ENCODE results near the gene TPCN2. TPM values are rescaled to one million over a fixed set of nuclear protein-coding genes. Genes with fewer than 3 reads are reported as not detected.
A peak's percentile ranks its signal among the peaks of the same experiment; 100 is the strongest.

Gene TPCN2
- total RNA-seq, 1 experiment from 2014 or later = 28.9 TPM

DNA sequence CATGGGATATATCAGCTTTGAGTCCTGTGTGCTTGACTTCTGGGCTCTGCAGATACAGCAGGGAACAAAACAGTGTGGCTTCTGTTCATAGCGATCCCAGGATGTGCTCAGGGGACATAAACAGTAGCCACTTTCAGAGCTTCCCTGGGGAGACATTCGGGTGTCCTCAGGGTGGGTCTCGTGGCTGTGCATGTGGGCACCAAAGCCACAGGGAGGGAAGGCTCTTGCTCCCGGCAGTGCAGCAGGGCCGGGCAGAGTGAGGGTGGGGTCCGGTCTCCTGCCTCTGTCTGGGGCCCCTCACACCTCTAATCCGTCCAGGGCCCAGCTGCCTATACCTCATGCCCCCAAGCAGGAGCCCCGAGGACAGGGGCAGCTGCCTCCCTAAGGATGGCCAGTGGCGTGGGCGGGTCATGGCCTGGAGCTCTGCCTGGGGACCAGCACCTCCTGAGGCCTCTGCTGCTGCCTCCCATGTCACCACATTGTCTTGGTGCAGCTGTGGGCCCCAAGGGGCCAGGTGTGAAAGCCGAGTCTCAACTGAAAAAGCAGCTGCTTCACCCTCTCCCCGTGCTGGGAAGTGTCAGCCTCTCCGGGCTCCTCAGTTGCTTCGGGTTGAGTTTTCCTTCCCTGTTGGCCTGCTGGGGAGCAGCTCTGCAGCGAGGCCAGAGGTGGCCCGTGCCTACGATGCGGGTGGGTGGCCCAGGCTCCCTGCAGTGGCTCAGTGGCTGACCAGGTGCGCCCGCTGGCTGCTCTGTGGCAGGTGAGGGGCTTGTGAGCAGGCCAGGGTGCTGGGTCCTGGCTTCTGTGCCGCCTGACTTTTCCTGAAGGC, 3.8 kb downstream of the TPCN2 start:
- Histone ChIP-seq H3K36me3 (ENCODE audit: insufficient read depth, low read length, poor library complexity, severe bottlenecking) (peaks cover 13% of the 10 kb centered on the region), H3K9me3 (ENCODE audit: low read depth, low read length, poor library complexity, severe bottlenecking) (no peaks in the 10 kb centered on the region), H3K4me3 (ENCODE audit: low read depth, low read length, poor library complexity, severe bottlenecking) (no peak overlapping the region), H3K4me1 (ENCODE audit: insufficient read depth, low read length, poor library complexity, severe bottlenecking) (peaks cover 13% of the 10 kb centered on the region), H3K27ac (ENCODE audit: low read depth, low read length, poor library complexity, severe bottlenecking) (peak overlapping the region; percentile 23), H3K27me3 (replicated peaks; ENCODE audit: insufficient read depth, low read depth, low read length, poor library complexity) (no peaks in the 10 kb centered on the region)
- no TSS peak for BruUV-seq (replicated peaks)
- CTCF ChIA-PET = interaction anchor here (0.5 kb wide), 1 partner anchor 39 kb away, joined by 4 read pairs; no protein-coding TSS in a partner anchor
- no peak for DNase-seq (ENCODE audit: low spot score)
- intact Hi-C loops (cut with micrococcal nuclease; ENCODE audit: unreplicated experiment) = no loop called here
- no peak for TF ChIP-seq EZH2 (IDR thresholded peaks at IDR 0.05; ENCODE audit: borderline replicate concordance, low read depth, low read length, poor library complexity, severe bottlenecking)
- TF ChIP-seq, protein P1, sequence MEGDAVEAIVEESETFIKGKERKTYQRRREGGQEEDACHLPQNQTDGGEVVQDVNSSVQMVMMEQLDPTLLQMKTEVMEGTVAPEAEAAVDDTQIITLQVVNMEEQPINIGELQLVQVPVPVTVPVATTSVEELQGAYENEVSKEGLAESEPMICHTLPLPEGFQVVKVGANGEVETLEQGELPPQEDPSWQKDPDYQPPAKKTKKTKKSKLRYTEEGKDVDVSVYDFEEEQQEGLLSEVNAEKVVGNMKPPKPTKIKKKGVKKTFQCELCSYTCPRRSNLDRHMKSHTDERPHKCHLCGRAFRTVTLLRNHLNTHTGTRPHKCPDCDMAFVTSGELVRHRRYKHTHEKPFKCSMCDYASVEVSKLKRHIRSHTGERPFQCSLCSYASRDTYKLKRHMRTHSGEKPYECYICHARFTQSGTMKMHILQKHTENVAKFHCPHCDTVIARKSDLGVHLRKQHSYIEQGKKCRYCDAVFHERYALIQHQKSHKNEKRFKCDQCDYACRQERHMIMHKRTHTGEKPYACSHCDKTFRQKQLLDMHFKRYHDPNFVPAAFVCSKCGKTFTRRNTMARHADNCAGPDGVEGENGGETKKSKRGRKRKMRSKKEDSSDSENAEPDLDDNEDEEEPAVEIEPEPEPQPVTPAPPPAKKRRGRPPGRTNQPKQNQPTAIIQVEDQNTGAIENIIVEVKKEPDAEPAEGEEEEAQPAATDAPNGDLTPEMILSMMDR (conservative IDR thresholded peaks at IDR 0.05; ENCODE audit: low read depth, low read length) = no peak
- POLR2A ChIA-PET (ENCODE audit: low non-redundant PET) = interaction anchor here (0.6 kb wide), 1 partner anchor 99 kb away, joined by 3 read pairs; no protein-coding TSS in a partner anchor

DNA sequence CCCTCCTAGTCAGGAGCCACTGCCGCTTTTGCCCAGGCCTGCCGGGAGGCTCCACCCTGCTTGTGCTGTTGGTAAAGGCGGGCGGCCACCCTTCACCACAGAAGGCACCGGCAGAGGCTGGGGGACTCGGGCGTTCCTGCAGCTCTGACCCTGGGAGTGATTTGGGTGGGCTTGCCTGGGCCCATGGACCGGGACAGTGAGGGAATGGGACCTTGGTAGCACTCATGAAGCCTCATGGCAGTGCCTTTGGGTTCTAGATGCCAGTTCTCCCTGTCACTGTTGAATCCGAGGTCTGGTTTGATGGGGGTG, 4.4 kb downstream of the TPCN2 start:
- POLR2A ChIA-PET (ENCODE audit: low non-redundant PET) = no interaction called here

DNA sequence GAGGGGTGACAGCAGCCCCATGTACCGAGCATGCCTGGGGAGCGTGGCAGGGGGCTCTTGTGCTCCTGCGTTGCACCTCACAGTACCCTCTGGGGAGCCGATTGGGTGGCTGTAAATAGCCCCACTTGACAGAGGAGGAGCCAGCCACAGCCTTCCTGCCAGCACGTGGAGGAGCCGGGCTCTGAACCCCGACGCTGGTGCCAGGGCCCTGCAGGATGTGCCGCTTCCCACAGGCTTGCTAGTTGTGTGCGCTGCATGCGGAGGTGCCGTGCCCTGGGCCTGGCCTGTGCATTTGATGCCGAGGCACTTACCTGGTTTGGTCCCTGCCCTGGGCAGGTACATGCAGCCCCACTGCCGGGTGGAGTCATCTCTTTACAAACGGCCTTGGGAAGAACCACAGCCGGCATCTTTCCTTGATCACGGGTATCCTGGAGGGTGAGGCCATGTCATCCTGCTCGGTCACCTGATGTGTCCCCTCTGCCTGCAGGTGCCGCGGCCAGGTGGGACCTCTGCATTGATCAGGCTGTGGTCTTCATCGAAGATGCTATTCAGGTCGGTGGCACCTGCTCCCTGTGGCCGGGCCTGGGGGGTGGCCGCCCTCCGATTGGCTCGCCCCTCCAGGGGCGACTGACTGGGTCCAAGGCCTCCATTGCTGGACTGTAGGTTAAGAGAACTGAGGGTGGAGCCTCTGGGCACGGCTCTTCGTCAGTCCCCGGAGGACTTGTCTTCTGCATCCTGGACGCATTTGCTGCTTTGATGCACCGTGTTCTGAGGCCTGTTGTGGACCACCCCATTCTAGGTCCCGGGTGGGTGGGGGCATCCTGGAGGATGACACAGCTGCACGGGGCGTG, 5.0 kb downstream of the TPCN2 start:
- intact Hi-C loops (cut with micrococcal nuclease; ENCODE audit: unreplicated experiment) = no loop called here
- H3K27me3 ChIP-seq (replicated peaks; ENCODE audit: insufficient read depth, low read depth, low read length, poor library complexity) = no peaks in the 10 kb centered on the region
- no peak for DNase-seq (ENCODE audit: low spot score)
- H3K36me3 ChIP-seq (ENCODE audit: insufficient read depth, low read length, poor library complexity, severe bottlenecking) = peaks cover 13% of the 10 kb centered on the region
- H3K4me3 ChIP-seq (ENCODE audit: low read depth, low read length, poor library complexity, severe bottlenecking) = no peak overlapping the region
- peaks cover 7% of the 10 kb centered on the region for H3K4me1 ChIP-seq (ENCODE audit: insufficient read depth, low read length, poor library complexity, severe bottlenecking)
- no TSS peak for BruUV-seq (replicated peaks)
- CTCF ChIA-PET = no interaction called here
- no peak overlapping the region for H3K27ac ChIP-seq (ENCODE audit: low read depth, low read length, poor library complexity, severe bottlenecking)
- TF ChIP-seq EZH2 (IDR thresholded peaks at IDR 0.05; ENCODE audit: borderline replicate concordance, low read depth, low read length, poor library complexity, severe bottlenecking) = no peak
- TF ChIP-seq, protein P1 (conservative IDR thresholded peaks at IDR 0.05; ENCODE audit: low read depth, low read length) = no peak
- POLR2A ChIA-PET (ENCODE audit: low non-redundant PET) = no interaction called here
- no peaks in the 10 kb centered on the region for H3K9me3 ChIP-seq (ENCODE audit: low read depth, low read length, poor library complexity, severe bottlenecking)

More for the DNA sequence above, 4.4 kb downstream of the TPCN2 start:
- Histone ChIP-seq H3K9me3 (ENCODE audit: low read depth, low read length, poor library complexity, severe bottlenecking) (no peaks in the 10 kb centered on the region), H3K4me3 (ENCODE audit: low read depth, low read length, poor library complexity, severe bottlenecking) (no peak overlapping the region), H3K4me1 (ENCODE audit: insufficient read depth, low read length, poor library complexity, severe bottlenecking) (peaks cover 11% of the 10 kb centered on the region), H3K27ac (ENCODE audit: low read depth, low read length, poor library complexity, severe bottlenecking) (no peak overlapping the region), H3K36me3 (ENCODE audit: insufficient read depth, low read length, poor library complexity, severe bottlenecking) (peaks cover 13% of the 10 kb centered on the region), H3K27me3 (replicated peaks; ENCODE audit: insufficient read depth, low read depth, low read length, poor library complexity) (no peaks in the 10 kb centered on the region)
- TF ChIP-seq EZH2 (IDR thresholded peaks at IDR 0.05; ENCODE audit: borderline replicate concordance, low read depth, low read length, poor library complexity, severe bottlenecking) = no peak
- TF ChIP-seq, protein P1 (conservative IDR thresholded peaks at IDR 0.05; ENCODE audit: low read depth, low read length) = no peak
- intact Hi-C loops (cut with micrococcal nuclease; ENCODE audit: unreplicated experiment) = no loop called here
- CTCF ChIA-PET = no interaction called here
- BruUV-seq (replicated peaks) = no TSS peak
- DNase-seq (ENCODE audit: low spot score) = no peak

All from A673 (cell line).